Stomach (tissue), 9 donors: ENCODE data around the gene CD38. TPM values are rescaled to one million over a fixed set of nuclear protein-coding genes. Genes with fewer than 3 reads are reported as not detected.

Source experiments
- DNase-seq, 2 donors: peaks; one replicate each; pipeline versions ENCODE4 v3.0.0 to v3.0.0-alpha.2; 2013 to 2019
- H3K27ac ChIP-seq, 5 donors: fragments of 200-600 bp in 4 of 5; sonication (generic) in 4 of 5; one replicate each; pipeline ENCODE4 v1.5.1; 2013 to 2019; ENCODE audit warnings: mild to moderate bottlenecking in 1 of 5, moderate library complexity in 1 of 5
- H3K27me3 ChIP-seq, 3 donors: fragments of 200-600 bp; sonication (generic); one replicate each; pipeline ENCODE4 v1.5.1; 2017 to 2019; ENCODE audit warnings: mixed run types in 1 of 3
- H3K36me3 ChIP-seq, 4 donors: fragments of 200-600 bp; sonication (generic); 1 replicate in 3 of 4; 2 replicates in 1 of 4; pipeline ENCODE4 v1.5.1; 2016 to 2019
- H3K4me1 ChIP-seq, 4 donors: fragments of 200-600 bp; sonication (generic); one replicate each; pipeline ENCODE4 v1.5.1; 2016 to 2019
- H3K4me3 ChIP-seq, 4 donors: fragments of 200-600 bp; sonication (generic) in 3 of 4; one replicate each; pipeline ENCODE4 v1.5.1; 2016 to 2019; ENCODE audit warnings: mild to moderate bottlenecking in 1 of 4
- H3K9me3 ChIP-seq, 4 donors: fragments of 200-600 bp; sonication (generic); one replicate each; pipeline ENCODE4 v1.5.1; 2016 to 2019
- CTCF ChIP-seq, 7 experiments: fragments of 450-650 bp in 4 of 7; fragments of 200-600 bp in 3 of 7; sonication (generic) in 3 of 7; IDR thresholded peaks; one replicate each; pipeline ENCODE4 v1.5.1; 2016 to 2019; ENCODE audit warnings: antibody characterized with exemption in 7 of 7, control low read depth in 2 of 7, mild to moderate bottlenecking in 1 of 7
- EP300 ChIP-seq: sonication (generic); formaldehyde crosslinking; IDR thresholded peaks from one replicate; pipeline ENCODE4 v1.6.1; 2017; ENCODE audit warnings: antibody characterized with exemption
- POLR2A ChIP-seq, 4 donors: fragments of 450-650 bp; IDR thresholded peaks; one replicate each; pipeline ENCODE4 v1.6.1; 2016; ENCODE audit warnings: antibody characterized with exemption in 4 of 4, control low read depth in 2 of 4, mild to moderate bottlenecking in 1 of 4, moderate library complexity in 1 of 4
- POLR2AphosphoS5 ChIP-seq, 3 donors: sonication (generic); formaldehyde crosslinking; IDR thresholded peaks; one replicate each; pipeline ENCODE4 v1.6.1; 2016; ENCODE audit warnings: antibody characterized with exemption in 3 of 3
- WGBS, 5 donors: extraction: QIAGEN DNeasy Blood & Tissue Kit in 3 of 5; methylation state at CpG; one replicate each; pipeline versions ENCODE4 v1.1.5 to v1.1.7; 2013 to 2018; 5-methylcytosine and 5-hydroxymethylcytosine counted together
- intact Hi-C: fragments of 100-400 bp; cut with DNase I; formaldehyde crosslinking; loops from one replicate; pipeline ENCODE4 v1.15.1; 2023; ENCODE audit warnings: low total_unique reads
- polyA plus RNA-seq, 3 donors: library from polyadenylated mRNA; stranded (reverse); fragments of 200-250 nt; gene quantifications; one replicate each; pipeline ENCODE4 v1.2.3, GENCODE V29; 2013
- total RNA-seq, 5 donors: library from RNA; depleted of rRNA; stranded (reverse); fragments of >200 nt; gene quantifications; one replicate each; pipeline versions ENCODE4 v1.1.0 to v1.2.3, GENCODE V29; 2014 to 2016
- donor health status: healthy with polysubstance abuse.
- donor health status: Bipolar disorder and iron deficiency.
- donor health status: healthy.

The CD38 gene
- total and polyA plus RNA-seq, 8 donors = 0.62 to 44.9 (median 2.2) TPM

- H3K4me1 ChIP-seq = peaks cover 0 to 8% (median 4%) of the 10 kb centered on the region in 4 donors
- H3K4me3 ChIP-seq = no peak overlapping the region
- H3K36me3 ChIP-seq = no peaks in the 10 kb centered on the region
- WGBS, 5 donors = 85 to 91% (median 90%) methylated on average over 4 of the region's 4 CpGs
- no peaks in the 10 kb centered on the region for H3K9me3 ChIP-seq
- DNase-seq = no peak
- H3K27me3 ChIP-seq = peaks cover 0 to 4% (median 0%) of the 10 kb centered on the region in 3 donors
- no peak overlapping the region for H3K27ac ChIP-seq
- intact Hi-C loops = no loop called here
- no peak for TF ChIP-seq CTCF (IDR thresholded peaks at IDR 0.05)
Observed at GRCh38 chr4:15890246-15890829, 112.2 kb downstream of the CD38 start.

DNA sequence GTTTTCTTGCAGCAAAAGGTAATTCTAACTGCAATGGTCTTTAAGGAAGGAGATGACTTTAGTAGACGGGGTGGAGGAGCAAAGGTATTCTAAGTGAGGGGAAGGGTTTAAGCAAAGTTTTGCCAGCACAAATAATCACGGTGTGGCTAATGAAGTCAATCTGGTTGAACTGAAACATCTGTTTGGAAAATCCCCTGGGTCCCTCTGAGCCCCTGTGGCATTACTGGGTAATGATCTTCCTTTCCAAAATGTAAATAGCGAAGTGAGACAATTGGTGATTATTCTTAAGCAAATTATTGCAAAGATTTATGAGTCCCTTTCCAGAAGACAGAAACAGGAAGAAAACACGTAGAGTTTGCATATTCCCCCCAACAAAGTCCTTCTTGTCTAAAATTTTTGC is 113.2 kb downstream of the CD38 start:
- WGBS, 5 donors = 57 to 74% (median 65%) methylated on average over 4 of the region's 4 CpGs
- intact Hi-C loops = no loop called here

DNA sequence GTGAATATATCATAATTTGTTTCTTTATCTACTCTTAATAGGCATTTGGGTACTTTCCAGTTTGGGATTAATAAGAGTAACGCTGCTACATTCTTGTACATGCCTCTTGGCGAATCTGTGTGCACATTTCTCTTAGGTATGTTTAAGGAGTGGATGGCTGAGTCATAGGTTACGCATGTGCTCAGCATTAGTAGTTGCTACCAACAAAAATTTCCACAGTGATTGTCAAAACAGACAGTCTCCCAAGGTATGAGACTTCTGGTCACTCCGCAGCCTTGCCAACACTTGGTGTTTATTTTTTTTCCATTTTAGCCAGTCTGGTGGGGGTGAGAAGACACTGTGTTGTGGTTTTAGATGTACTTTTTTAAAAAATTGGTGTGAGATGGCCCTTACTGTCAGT is 115.8 kb downstream of the CD38 start:
- peaks cover 0 to 8% (median 4%) of the 10 kb centered on the region in 4 donors for H3K4me1 ChIP-seq
- intact Hi-C loops = no loop called here
- TF ChIP-seq POLR2AphosphoS5 (IDR thresholded peaks at IDR 0.05) (peak in 1 of 3 donors; percentile 46), CTCF (IDR thresholded peaks at IDR 0.05) (no peak), POLR2A (IDR thresholded peaks at IDR 0.05) (no peak)
- H3K4me3 ChIP-seq = no peak overlapping the region
- H3K27me3 ChIP-seq = peaks cover 0 to 5% (median 4%) of the 10 kb centered on the region in 3 donors
- H3K9me3 ChIP-seq = no peaks in the 10 kb centered on the region
- H3K36me3 ChIP-seq = no peaks in the 10 kb centered on the region
- peak in 1 of 2 donors; percentile 50 for DNase-seq
- no peak overlapping the region for H3K27ac ChIP-seq
- 59 to 64% (median 61%) methylated on average over 4 of the region's 4 CpGs for WGBS, 5 donors

More for the DNA sequence above, 113.2 kb downstream of the CD38 start:
- Histone ChIP-seq H3K9me3 (no peaks in the 10 kb centered on the region), H3K27ac (no peak overlapping the region), H3K4me1 (peaks cover 0 to 8% (median 4%) of the 10 kb centered on the region in 4 donors), H3K4me3 (no peak overlapping the region), H3K27me3 (peaks cover 0 to 4% (median 0%) of the 10 kb centered on the region in 3 donors), H3K36me3 (no peaks in the 10 kb centered on the region)
- DNase-seq = no peak
- TF ChIP-seq POLR2AphosphoS5 (IDR thresholded peaks at IDR 0.05) = no peak
- TF ChIP-seq CTCF (IDR thresholded peaks at IDR 0.05) = no peak
- TF ChIP-seq POLR2A (IDR thresholded peaks at IDR 0.05) = no peak
- no peak for TF ChIP-seq EP300

DNA sequence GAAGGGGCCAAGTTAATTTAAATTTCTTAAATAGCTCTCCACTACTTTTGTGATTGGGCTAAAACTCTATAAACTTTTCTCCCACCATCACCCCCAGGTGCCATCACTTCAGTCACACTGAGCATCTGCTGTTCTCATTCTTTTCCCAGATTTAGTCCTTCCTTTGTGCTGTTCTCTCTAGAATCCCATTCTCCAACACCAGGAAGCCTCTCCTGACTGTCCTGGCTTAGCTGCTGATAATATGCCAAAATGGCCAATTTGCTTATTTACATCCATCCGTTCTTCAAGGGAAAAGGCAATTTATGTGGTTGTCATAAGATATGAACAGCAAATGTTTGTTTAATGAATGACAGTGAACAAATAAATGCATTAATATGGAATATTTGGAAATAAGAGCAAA is 116.3 kb downstream of the CD38 start:
- H3K4me1 ChIP-seq = peaks cover 0 to 8% (median 4%) of the 10 kb centered on the region in 4 donors
- H3K9me3 ChIP-seq = no peaks in the 10 kb centered on the region
- intact Hi-C loops = no loop called here
- WGBS, 5 donors = 19 to 38% (median 29%) methylated on average over 1 of the region's 1 CpG
- no peak overlapping the region for H3K4me3 ChIP-seq
- H3K27ac ChIP-seq = no peak overlapping the region
- no peaks in the 10 kb centered on the region for H3K36me3 ChIP-seq
- peaks cover 0 to 5% (median 4%) of the 10 kb centered on the region in 3 donors for H3K27me3 ChIP-seq
- no peak for DNase-seq
- TF ChIP-seq EP300 (no peak), POLR2AphosphoS5 (IDR thresholded peaks at IDR 0.05) (no peak)
